ENCODE data around the gene SELENOS. TPM values are rescaled to one million over a fixed set of nuclear protein-coding genes. Genes with fewer than 3 reads are reported as not detected.

SELENOS gene
- total RNA-seq: 100 to 1,000 TPM in 2 of 3 donors, 10 to 100 TPM in 1; 78.7 to 118 (median 115) TPM
- long read RNA-seq, donor 1, transcript SELENOS-203 (6 exons, 1,188 nt): major isoform, 104 of 126 reads
- long read RNA-seq, donor 1, partial matches to known transcripts: 0 of 126 reads
- long read RNA-seq, donor 1, other reads (novel, unspliced or antisense): 13 of 126 reads
- long read RNA-seq, donor 2, transcript SELENOS-206 (3 exons, 556 nt): minor isoform, 29 of 189 reads
- long read RNA-seq, donor 2, transcript SELENOS-203 (6 exons, 1,188 nt): major isoform, 111 of 189 reads
- long read RNA-seq, donor 2, transcript SELENOS-204 (4 exons, 856 nt): minor isoform, 28 of 189 reads
- long read RNA-seq, donor 2, partial matches to known transcripts: 10 of 189 reads
- long read RNA-seq, donor 2, other reads (novel, unspliced or antisense): 5 of 189 reads

DNA sequence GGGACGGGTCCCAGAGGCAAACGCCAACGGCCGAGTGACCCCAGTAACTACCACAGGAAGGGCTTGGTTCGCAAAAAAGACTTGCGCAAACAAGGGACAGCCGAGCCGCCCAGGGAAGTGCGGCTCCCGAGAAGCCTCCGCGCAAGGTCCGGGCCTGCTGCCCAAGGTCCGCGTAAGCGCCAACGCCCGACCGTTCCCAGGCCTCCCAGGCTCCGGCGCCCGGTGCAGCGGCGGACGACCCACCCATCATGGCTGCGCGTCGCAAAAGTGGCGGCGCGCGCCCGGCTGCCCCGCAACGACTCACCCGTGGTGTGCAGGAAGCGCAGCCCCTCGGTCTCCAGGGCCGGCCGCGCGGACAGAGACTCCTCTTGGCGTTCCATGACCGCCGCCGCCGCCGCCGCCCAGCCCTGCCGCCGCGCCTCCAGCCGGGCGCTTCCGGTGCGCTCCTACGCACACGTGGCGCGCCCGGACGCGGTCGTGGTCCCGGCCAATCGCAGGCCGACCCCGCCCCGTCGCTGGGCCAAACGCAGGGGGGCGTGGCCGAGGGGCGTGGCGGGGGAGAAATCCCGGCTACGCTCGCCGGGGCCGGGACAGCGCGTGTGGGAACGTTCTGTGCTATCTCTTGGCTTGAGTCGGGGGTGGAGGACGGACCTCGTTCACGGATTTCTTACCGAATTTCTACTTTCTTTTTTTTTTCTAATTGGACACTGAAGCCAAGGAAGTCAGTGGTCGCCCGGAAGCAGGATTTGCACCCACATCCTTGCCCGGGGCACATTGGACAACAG lies at the start of gene SELENOS:
TSS of gene SELENOS (minus strand) at position 448 of the 785 bp plus-strand sequence. CDS start at position 380, 68 bp downstream.
- peak; percentile 94 for ATAC-seq
- intact Hi-C loops (cut with DNase I, micrococcal nuclease): no loop called here

DNA sequence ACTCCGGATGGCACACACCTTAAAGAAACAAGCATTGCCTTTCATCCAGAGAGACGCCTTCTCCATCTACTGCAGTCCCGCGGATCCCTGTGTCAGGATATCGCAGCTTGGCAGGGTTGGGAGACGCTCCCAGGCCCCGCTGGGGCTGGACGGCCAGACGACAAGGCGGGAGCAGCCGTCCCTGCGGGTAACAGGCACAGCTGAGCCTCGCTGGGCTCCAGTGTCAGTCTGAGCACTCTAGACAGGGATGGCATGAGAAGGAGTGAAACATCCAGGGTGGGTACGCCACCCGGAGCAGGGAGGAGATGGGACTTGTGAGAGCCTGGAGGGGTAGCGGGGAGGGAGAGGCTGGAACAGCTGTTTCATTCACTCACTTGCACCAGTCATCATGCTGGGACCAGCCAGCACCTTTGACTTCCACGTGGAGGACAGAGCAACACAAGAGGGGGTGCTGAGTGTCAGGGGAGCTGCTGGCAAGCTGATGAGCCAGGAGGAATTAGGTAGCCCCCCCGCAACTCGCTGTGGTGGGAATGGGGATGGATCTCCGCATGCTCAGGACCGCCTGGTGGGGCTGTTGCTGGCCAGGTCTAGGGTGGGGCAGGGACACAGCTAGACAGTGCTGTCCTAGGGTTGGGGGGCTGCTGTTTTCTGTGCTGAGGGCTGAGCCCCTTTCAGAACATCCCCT lies 49.3 kb upstream of the SELENOS start:
- no peak for TF ChIP-seq CTCF (IDR thresholded peaks at IDR 0.05)

More for the DNA sequence above, at the start of gene SELENOS:
- Histone ChIP-seq H3K4me1 (ENCODE audit: low read depth) (peaks cover 29% of the 10 kb centered on the region), H3K4me3 (peak within 1 kb of the TSS; percentile 84), H3K9me3 (no peaks in the 10 kb centered on the region), H3K36me3 (ENCODE audit: low read depth) (peaks cover 17% of the 10 kb centered on the region)
- DNase-seq: peak; percentile 93 to 97 (median 96)
- no peak for TF ChIP-seq CTCF (IDR thresholded peaks at IDR 0.05)

DNA sequence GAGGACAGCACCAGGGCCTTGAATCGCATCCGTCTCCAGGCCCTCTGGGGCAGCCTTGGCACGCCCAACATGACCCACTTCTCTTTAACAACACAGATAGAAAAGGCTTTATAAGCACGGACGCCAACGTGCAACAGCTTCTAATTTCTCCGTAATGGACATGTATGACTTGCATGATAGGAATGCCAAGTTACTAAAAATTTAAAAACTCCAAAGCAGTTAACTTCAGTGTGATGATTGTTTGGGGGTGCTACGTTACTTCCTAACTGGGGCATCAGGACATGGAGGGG lies 48.7 kb upstream of the SELENOS start:
- H3K4me3 ChIP-seq: no peak overlapping the region
- H3K36me3 ChIP-seq (ENCODE audit: low read depth): no peaks in the 10 kb centered on the region
- TF ChIP-seq CTCF (IDR thresholded peaks at IDR 0.05): no peak
- H3K9me3 ChIP-seq: no peaks in the 10 kb centered on the region
- intact Hi-C loops (cut with DNase I, micrococcal nuclease): no loop called here
- ATAC-seq: no peak
- H3K4me1 ChIP-seq (ENCODE audit: low read depth): peaks cover 3% of the 10 kb centered on the region
- no peak for DNase-seq

More for the DNA sequence above, 49.3 kb upstream of the SELENOS start:
- DNase-seq: no peak
- H3K4me3 ChIP-seq: no peak overlapping the region
- peaks cover 3% of the 10 kb centered on the region for H3K4me1 ChIP-seq (ENCODE audit: low read depth)
- no peaks in the 10 kb centered on the region for H3K9me3 ChIP-seq
- no peak for ATAC-seq
- no peaks in the 10 kb centered on the region for H3K36me3 ChIP-seq (ENCODE audit: low read depth)
- intact Hi-C loops (cut with DNase I, micrococcal nuclease): no loop called here

DNA sequence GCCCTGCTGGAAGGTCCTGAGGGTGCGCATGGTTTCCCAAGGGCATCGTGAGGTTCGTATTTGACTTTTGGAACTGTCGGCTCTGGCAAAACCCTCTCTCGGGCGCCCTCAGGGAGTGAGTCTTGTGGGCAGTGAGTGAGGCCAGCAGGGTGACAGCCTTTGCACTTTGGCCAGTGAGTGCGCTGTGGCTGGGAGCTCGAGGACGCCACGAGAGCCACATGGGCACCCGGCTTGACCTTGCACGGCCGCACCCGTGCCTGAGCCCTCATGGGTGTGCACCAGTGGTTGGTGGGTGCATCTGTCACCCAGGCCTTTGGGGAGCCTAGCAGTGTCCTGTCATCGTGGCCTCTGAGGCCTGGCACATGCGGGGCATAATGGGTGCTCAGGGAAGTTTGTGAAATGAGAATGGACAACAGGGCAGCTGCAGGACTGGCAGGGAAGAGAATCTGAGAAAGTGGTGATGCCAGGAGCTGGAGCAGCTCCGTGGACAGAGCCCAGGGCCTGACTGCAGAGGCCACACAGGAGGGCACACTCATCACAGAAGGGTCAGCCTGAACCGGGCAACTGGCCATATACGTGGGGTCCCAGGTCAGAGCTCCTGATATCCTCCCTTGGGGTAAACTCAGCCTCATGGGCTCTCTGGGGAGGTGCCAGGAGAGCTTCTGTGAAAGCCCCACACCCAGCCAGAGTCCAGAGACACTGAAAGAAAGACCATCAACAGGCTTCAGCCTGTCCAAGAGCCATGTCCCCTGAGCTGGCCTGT lies 48.2 kb upstream of the SELENOS start:
- H3K36me3 ChIP-seq (ENCODE audit: low read depth): no peaks in the 10 kb centered on the region
- H3K9me3 ChIP-seq: no peaks in the 10 kb centered on the region
- H3K4me1 ChIP-seq (ENCODE audit: low read depth): peaks cover 3% of the 10 kb centered on the region
- no peak for DNase-seq
- no peak for TF ChIP-seq CTCF (IDR thresholded peaks at IDR 0.05)
- intact Hi-C loops (cut with DNase I, micrococcal nuclease): no loop called here
- H3K4me3 ChIP-seq: no peak overlapping the region
- no peak for ATAC-seq

Data from mucosa of descending colon (tissue), 3 donors.